Fibroblast of lung (primary cell): Measurements from ENCODE around the gene HBM. TPM values are rescaled to one million over a fixed set of nuclear protein-coding genes. Genes with fewer than 3 reads are reported as not detected.

Experiments
- DNase-seq, 2 donors: peaks; one replicate each; pipeline versions ENCODE4 v3.0.0 to v3.0.0-alpha.2; 2010; ENCODE audit warnings: low read depth in 2 of 2
- H2AFZ ChIP-seq: 2 replicates; pipeline ENCODE4 v1.5.1; 2012; ENCODE audit warnings: low read length, control low read depth, inconsistent platforms
- H3K27ac ChIP-seq: 2 replicates; pipeline ENCODE4 v1.5.1; 2011; ENCODE audit warnings: low read length, control low read depth; ENCODE audit not compliant: insufficient read depth
- H3K27me3 ChIP-seq: 2 replicates; pipeline ENCODE4 v1.5.1; 2011; ENCODE audit warnings: mild to moderate bottlenecking, low read length; ENCODE audit not compliant: control insufficient read depth, insufficient read depth
- H3K36me3 ChIP-seq: 2 replicates; pipeline ENCODE4 v1.5.1; 2011; ENCODE audit warnings: low read length; ENCODE audit not compliant: control insufficient read depth, insufficient read depth
- H3K4me1 ChIP-seq: 2 replicates; pipeline ENCODE4 v1.5.1; 2011; ENCODE audit warnings: low read length; ENCODE audit not compliant: control insufficient read depth, insufficient read depth; ENCODE audit errors: extremely low read depth
- H3K4me2 ChIP-seq: 2 replicates; pipeline ENCODE4 v1.5.1; 2011; ENCODE audit warnings: low read length, control low read depth; ENCODE audit not compliant: insufficient read depth; ENCODE audit errors: extremely low read depth
- H3K4me3 ChIP-seq, 4 experiments: fragments of 200-600 bp in 1 of 4; sonication (generic) in 1 of 4; replicated peaks in 1 of 4; 2 replicates each; pipeline ENCODE4 v1.5.1; 2011 to 2016; ENCODE audit warnings: low read length in 4 of 4, low read depth in 3 of 4, mild to moderate bottlenecking in 3 of 4, control low read depth in 2 of 4, inconsistent platforms in 1 of 4, mixed read lengths in 1 of 4; ENCODE audit not compliant: insufficient read depth in 1 of 4; ENCODE audit errors: control extremely low read depth in 1 of 4
- H3K79me2 ChIP-seq: 2 replicates; pipeline ENCODE4 v1.5.1; 2012; ENCODE audit warnings: mild to moderate bottlenecking, low read length, inconsistent platforms; ENCODE audit not compliant: control insufficient read depth, insufficient read depth
- H3K9ac ChIP-seq: 2 replicates; pipeline ENCODE4 v1.5.1; 2011; ENCODE audit warnings: mild to moderate bottlenecking, low read length, control low read depth; ENCODE audit not compliant: insufficient read depth
- H3K9me3 ChIP-seq: 2 replicates; pipeline ENCODE4 v1.5.1; 2012; ENCODE audit warnings: low read depth, low read length; ENCODE audit not compliant: control insufficient read depth, insufficient read depth
- H4K20me1 ChIP-seq: 2 replicates; pipeline ENCODE4 v1.5.1; 2011; ENCODE audit warnings: low read length; ENCODE audit not compliant: control insufficient read depth, insufficient read depth; ENCODE audit errors: extremely low read depth
- EZH2 ChIP-seq: IDR thresholded peaks from 2 replicates; pipeline ENCODE4 v1.5.1; 2012; ENCODE audit warnings: low read length, control low read depth, mild to moderate bottlenecking; ENCODE audit errors: missing control alignments
- polyA plus RNA-seq, 2 donors: library from polyadenylated mRNA; depleted of rRNA in 1 of 2; stranded (reverse) in 1 of 2; unstranded in 1 of 2; fragments of >200 nt; gene quantifications; 2 replicates each; pipeline ENCODE4 v1.2.1, GENCODE V29; 2011 to 2012; ENCODE audit warnings: missing spikeins in 1 of 2
- total RNA-seq: library from RNA; depleted of rRNA; stranded (reverse); fragments of >200 nt; gene quantifications from 2 replicates; pipeline ENCODE4 v1.2.1, GENCODE V29; 2014
- TF ChIP-seq, protein P1 (sequence below), 2 donors: IDR thresholded peaks in 1 of 2; conservative IDR thresholded peaks in 1 of 2; 1 replicate in 1 of 2; 2 replicates in 1 of 2; pipeline ENCODE4 v1.5.1; 2011 to 2012; ENCODE audit warnings: low read length in 2 of 2, control low read depth in 1 of 2, inconsistent platforms in 1 of 2, low read depth in 1 of 2, mild to moderate bottlenecking in 1 of 2

The HBM gene
- total and polyA plus RNA-seq, 2 donors (not counting 1 experiment from before 2014, with no cell fraction given) = not detected

DNA sequence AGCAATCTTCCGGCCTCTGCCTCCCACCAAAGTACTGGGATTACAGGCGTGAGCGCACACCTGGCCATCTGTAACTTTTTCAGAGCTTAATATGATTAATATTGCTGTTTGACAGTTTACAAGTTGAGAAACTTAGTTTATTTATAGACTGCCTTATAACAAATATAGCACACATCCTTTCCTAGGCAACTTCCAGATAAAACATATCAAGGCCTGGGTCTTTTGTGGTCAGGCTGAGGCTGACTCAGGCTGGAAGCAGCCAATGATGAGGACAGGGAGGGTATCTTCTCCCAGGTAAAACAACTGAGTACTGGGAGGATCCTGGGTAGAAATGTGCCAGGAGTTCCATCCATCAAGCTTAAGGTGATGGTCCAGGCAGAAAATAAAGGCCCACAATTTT lies 47.2 kb downstream of the HBM start:
- DNase-seq = peak in 1 of 2 donors; percentile 38
- H3K9ac ChIP-seq = no peak overlapping the region
- TF ChIP-seq, protein P1, sequence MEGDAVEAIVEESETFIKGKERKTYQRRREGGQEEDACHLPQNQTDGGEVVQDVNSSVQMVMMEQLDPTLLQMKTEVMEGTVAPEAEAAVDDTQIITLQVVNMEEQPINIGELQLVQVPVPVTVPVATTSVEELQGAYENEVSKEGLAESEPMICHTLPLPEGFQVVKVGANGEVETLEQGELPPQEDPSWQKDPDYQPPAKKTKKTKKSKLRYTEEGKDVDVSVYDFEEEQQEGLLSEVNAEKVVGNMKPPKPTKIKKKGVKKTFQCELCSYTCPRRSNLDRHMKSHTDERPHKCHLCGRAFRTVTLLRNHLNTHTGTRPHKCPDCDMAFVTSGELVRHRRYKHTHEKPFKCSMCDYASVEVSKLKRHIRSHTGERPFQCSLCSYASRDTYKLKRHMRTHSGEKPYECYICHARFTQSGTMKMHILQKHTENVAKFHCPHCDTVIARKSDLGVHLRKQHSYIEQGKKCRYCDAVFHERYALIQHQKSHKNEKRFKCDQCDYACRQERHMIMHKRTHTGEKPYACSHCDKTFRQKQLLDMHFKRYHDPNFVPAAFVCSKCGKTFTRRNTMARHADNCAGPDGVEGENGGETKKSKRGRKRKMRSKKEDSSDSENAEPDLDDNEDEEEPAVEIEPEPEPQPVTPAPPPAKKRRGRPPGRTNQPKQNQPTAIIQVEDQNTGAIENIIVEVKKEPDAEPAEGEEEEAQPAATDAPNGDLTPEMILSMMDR (conservative IDR thresholded peaks at IDR 0.05 in 1 of 2, IDR thresholded peaks at IDR 0.05 in 1 of 2; ENCODE audit: low read depth in 1 of 2, low read length in 2 of 2) = no peak
- no peak for TF ChIP-seq EZH2
- no peaks in the 10 kb centered on the region for H3K4me1 ChIP-seq
- no peaks in the 10 kb centered on the region for H3K27me3 ChIP-seq
- H3K4me2 ChIP-seq = no peak overlapping the region
- H4K20me1 ChIP-seq = no peaks in the 10 kb centered on the region
- no peaks in the 10 kb centered on the region for H3K36me3 ChIP-seq
- H3K9me3 ChIP-seq = no peaks in the 10 kb centered on the region
- no peak overlapping the region for H3K27ac ChIP-seq
- no peak overlapping the region for H3K4me3 ChIP-seq
- peaks cover 16% of the 10 kb centered on the region for H3K79me2 ChIP-seq
- H2AFZ ChIP-seq = no peak overlapping the region

Other genes starting within 250 kb of the HBM start
- gene POLR3K, start 112.4 kb upstream of the HBM start, total RNA-seq = 2.6 and 3.3 TPM in 2 replicates
- gene POLR3K, start 112.4 kb upstream of the HBM start, polyA plus RNA-seq = 12.9 and 27.3 TPM in 2 replicates
- 14.6 and 20.5 TPM in 2 replicates for gene SNRNP25, start 112.2 kb upstream of the HBM start, total RNA-seq
- 25.9 and 49.4 TPM in 2 replicates for gene SNRNP25, start 112.2 kb upstream of the HBM start, polyA plus RNA-seq
- gene RHBDF1, start 93.3 kb upstream of the HBM start, total RNA-seq = 32.9 and 53.8 TPM in 2 replicates
- 40.5 and 54.6 TPM in 2 replicates for gene RHBDF1, start 93.3 kb upstream of the HBM start, polyA plus RNA-seq
- gene MPG, start 87.8 kb upstream of the HBM start, total RNA-seq = 256 and 268 TPM in 2 replicates
- gene MPG, start 87.8 kb upstream of the HBM start, polyA plus RNA-seq = 45.4 and 49.3 TPM in 2 replicates
- 6.7 and 9.6 TPM in 2 replicates for gene NPRL3, start 27.3 kb upstream of the HBM start, total RNA-seq
- 8.7 and 13.6 TPM in 2 replicates for gene NPRL3, start 27.3 kb upstream of the HBM start, polyA plus RNA-seq
- not detected in 2 replicates for gene HBZ, start 13.3 kb upstream of the HBM start, total RNA-seq
- not detected in 2 replicates for gene HBZ, start 13.3 kb upstream of the HBM start, polyA plus RNA-seq
- gene HBA2, start 6.9 kb downstream of the HBM start, total RNA-seq = not detected in 2 replicates
- gene HBA2, start 6.9 kb downstream of the HBM start, polyA plus RNA-seq = 0.19 TPM in 1 of 2 replicates, not detected in the other
- not detected in 2 replicates for gene HBA1, start 10.7 kb downstream of the HBM start, total RNA-seq
- gene HBA1, start 10.7 kb downstream of the HBM start, polyA plus RNA-seq = 0.69 and 0.77 TPM in 2 replicates
- not detected in 2 replicates for gene HBQ1, start 14.5 kb downstream of the HBM start, total RNA-seq
- gene HBQ1, start 14.5 kb downstream of the HBM start, polyA plus RNA-seq = not detected in 2 replicates
- gene LUC7L, start 63.5 kb downstream of the HBM start, total RNA-seq = 32.4 and 38.0 TPM in 2 replicates
- 30.9 and 31.1 TPM in 2 replicates for gene LUC7L, start 63.5 kb downstream of the HBM start, polyA plus RNA-seq
- gene FAM234A, start 68.8 kb downstream of the HBM start, total RNA-seq = 67.0 and 68.5 TPM in 2 replicates
- gene FAM234A, start 68.8 kb downstream of the HBM start, polyA plus RNA-seq = 53.7 and 64.8 TPM in 2 replicates
- 3.1 and 6.3 TPM in 2 replicates for gene RGS11, start 110.0 kb downstream of the HBM start, total RNA-seq
- 1.1 TPM in 2 replicates for gene RGS11, start 110.0 kb downstream of the HBM start, polyA plus RNA-seq
- gene ARHGDIG, start 114.6 kb downstream of the HBM start, total RNA-seq = 0.77 and 1.3 TPM in 2 replicates
- gene ARHGDIG, start 114.6 kb downstream of the HBM start, polyA plus RNA-seq = 0.12 and 0.30 TPM in 2 replicates
- 0.33 TPM in 1 of 2 replicates, not detected in the other for gene PDIA2, start 117.2 kb downstream of the HBM start, total RNA-seq
- gene PDIA2, start 117.2 kb downstream of the HBM start, polyA plus RNA-seq = 0.06 and 0.18 TPM in 2 replicates
- 18.2 and 18.7 TPM in 2 replicates for gene AXIN1, start 186.7 kb downstream of the HBM start, total RNA-seq
- gene AXIN1, start 186.7 kb downstream of the HBM start, polyA plus RNA-seq = 5.1 and 7.2 TPM in 2 replicates
- 53.7 and 65.2 TPM in 2 replicates for gene MRPL28, start 204.6 kb downstream of the HBM start, total RNA-seq
- gene MRPL28, start 204.6 kb downstream of the HBM start, polyA plus RNA-seq = 86.5 and 133 TPM in 2 replicates
- gene PGAP6, start 216.0 kb downstream of the HBM start, total RNA-seq = 48.8 and 82.7 TPM in 2 replicates
- gene PGAP6, start 216.0 kb downstream of the HBM start, polyA plus RNA-seq = 46.2 and 73.2 TPM in 2 replicates
- 51.9 and 71.7 TPM in 2 replicates for gene NME4, start 231.2 kb downstream of the HBM start, total RNA-seq
- 114 and 121 TPM in 2 replicates for gene NME4, start 231.2 kb downstream of the HBM start, polyA plus RNA-seq
- gene DECR2, start 235.9 kb downstream of the HBM start, total RNA-seq = 6.4 and 12.1 TPM in 2 replicates
- gene DECR2, start 235.9 kb downstream of the HBM start, polyA plus RNA-seq = 10.8 and 12.0 TPM in 2 replicates